CD8-positive, alpha-beta memory T cell (primary cell): Measurements from ENCODE around the gene CPEB4. TPM values are rescaled to one million over a fixed set of nuclear protein-coding genes. Genes with fewer than 3 reads are reported as not detected.
A peak's percentile ranks its signal among the peaks of the same experiment; 100 is the strongest.

ENCODE experiments used
- CTCF ChIA-PET: fragments of 350-600 bp; sonication (Branson Sonifier 250); formaldehyde crosslinking; loops from one replicate; lab custom pipeline; 2021; ENCODE audit warnings: antibody characterized with exemption; lab: Charles Lee
- POLR2A ChIA-PET: fragments of 350-600 bp; sonication (Branson Sonifier 250); formaldehyde crosslinking; loops from one replicate; lab custom pipeline; 2021; ENCODE audit warnings: antibody characterized with exemption; lab: Charles Lee
- DNase-seq, 5 donors: peaks; one replicate each; pipeline versions ENCODE4 v3.0.0 to v3.0.0-alpha.2; 2020 to 2022; ENCODE audit warnings: mixed read lengths in 1 of 5
- H3K27ac ChIP-seq: one replicate; pipeline ENCODE4 v1.7.0; 2013; ENCODE audit warnings: low read depth, mild to moderate bottlenecking, low read length, moderate library complexity
- H3K27me3 ChIP-seq: 2 replicates; pipeline ENCODE4 v1.7.0; 2013; ENCODE audit warnings: low read length, mild to moderate bottlenecking; ENCODE audit not compliant: insufficient read depth, poor library complexity, severe bottlenecking
- H3K36me3 ChIP-seq: 2 replicates; pipeline ENCODE4 v1.7.0; 2013; ENCODE audit warnings: mild to moderate bottlenecking, low read length, moderate library complexity; ENCODE audit not compliant: insufficient read depth
- H3K4me1 ChIP-seq: 2 replicates; pipeline ENCODE4 v1.7.0; 2013; ENCODE audit warnings: mild to moderate bottlenecking, low read length, moderate library complexity; ENCODE audit not compliant: insufficient read depth
- H3K4me3 ChIP-seq: 2 replicates; pipeline ENCODE4 v1.7.0; 2013; ENCODE audit warnings: mild to moderate bottlenecking, low read length
- H3K9me3 ChIP-seq: 2 replicates; pipeline ENCODE4 v1.7.0; 2013; ENCODE audit warnings: mild to moderate bottlenecking, low read length
- H3K27ac Mint-ChIP-seq, 8 donors: one replicate each; pipeline ENCODE4 v1.8.0; 2020 to 2021; ENCODE audit warnings: mixed read lengths in 8 of 8, mild to moderate bottlenecking in 6 of 8, inconsistent platforms in 3 of 8, moderate library complexity in 3 of 8
- H3K27me3 Mint-ChIP-seq, 2 donors: one replicate each; pipeline ENCODE4 v1.8.0; 2020 to 2021; ENCODE audit warnings: mixed read lengths in 2 of 2, mild to moderate bottlenecking in 1 of 2, moderate library complexity in 1 of 2
- H3K36me3 Mint-ChIP-seq, 3 donors: one replicate each; pipeline ENCODE4 v1.8.0; 2020 to 2021; ENCODE audit warnings: mixed read lengths in 3 of 3, inconsistent platforms in 1 of 3, mild to moderate bottlenecking in 1 of 3
- H3K4me1 Mint-ChIP-seq, 3 donors: one replicate each; pipeline ENCODE4 v1.8.0; 2020 to 2021; ENCODE audit warnings: mixed read lengths in 3 of 3, inconsistent platforms in 1 of 3, mild to moderate bottlenecking in 1 of 3
- H3K4me3 Mint-ChIP-seq, 7 donors: one replicate each; pipeline ENCODE4 v1.8.0; 2020 to 2021; ENCODE audit warnings: mixed read lengths in 7 of 7, mild to moderate bottlenecking in 6 of 7, moderate library complexity in 4 of 7, inconsistent platforms in 2 of 7
- H3K9me3 Mint-ChIP-seq, 5 donors: one replicate each; pipeline ENCODE4 v1.8.0; 2020 to 2022; ENCODE audit warnings: mixed read lengths in 5 of 5, mild to moderate bottlenecking in 3 of 5, moderate library complexity in 2 of 5, inconsistent platforms in 1 of 5
- polyA plus RNA-seq: library from polyadenylated mRNA; unstranded; fragments of 300-500 nt; fragmentation: Illumina TruSeq; gene quantifications from one replicate; pipeline ENCODE4 v1.2.3, GENCODE V29; 2021
- total RNA-seq, 2 experiments: library from RNA; stranded (reverse); gene quantifications; one replicate each; pipeline ENCODE4 v1.2.3, GENCODE V29; 2021

CPEB4 gene
- total and polyA plus RNA-seq, 3 experiments from 2014 or later, result 4.4 to 18.7 (median 17.2) TPM

GRCh38 chr5:173935396-173935795 is 47.2 kb downstream of the CPEB4 start:
- H3K9me3 Mint-ChIP-seq, result no peaks in the 10 kb centered on the region
- no peaks in the 10 kb centered on the region for H3K4me1 ChIP-seq
- no peaks in the 10 kb centered on the region for H3K27me3 ChIP-seq
- H3K9me3 ChIP-seq, result no peaks in the 10 kb centered on the region
- no peak overlapping the region for H3K27ac Mint-ChIP-seq
- POLR2A ChIA-PET, result no interaction called here
- no peak overlapping the region for H3K4me3 Mint-ChIP-seq
- H3K36me3 Mint-ChIP-seq, result peaks cover 0 to 39% (median 8%) of the 10 kb centered on the region in 3 donors
- no peaks in the 10 kb centered on the region for H3K36me3 ChIP-seq
- CTCF ChIA-PET, result no interaction called here
- DNase-seq, result no peak
- H3K27ac ChIP-seq, result no peak overlapping the region
- no peak overlapping the region for H3K4me3 ChIP-seq
- no peaks in the 10 kb centered on the region for H3K27me3 Mint-ChIP-seq
- H3K4me1 Mint-ChIP-seq, result peaks cover 0 to 19% (median 8%) of the 10 kb centered on the region in 3 donors

GRCh38 chr5:173940269-173940668 is 52.1 kb downstream of the CPEB4 start:
- Mint-ChIP-seq H3K4me1 (peaks cover 0 to 9% (median 6%) of the 10 kb centered on the region in 3 donors), H3K4me3 (no peak overlapping the region), H3K27ac (no peak overlapping the region), H3K27me3 (no peaks in the 10 kb centered on the region), H3K9me3 (no peaks in the 10 kb centered on the region), H3K36me3 (peaks cover 0 to 24% (median 5%) of the 10 kb centered on the region in 3 donors)
- H3K36me3 ChIP-seq, result peaks cover 4% of the 10 kb centered on the region
- POLR2A ChIA-PET, result no interaction called here
- H3K9me3 ChIP-seq, result no peaks in the 10 kb centered on the region
- CTCF ChIA-PET, result no interaction called here
- no peaks in the 10 kb centered on the region for H3K27me3 ChIP-seq
- no peak overlapping the region for H3K27ac ChIP-seq
- H3K4me3 ChIP-seq, result no peak overlapping the region
- no peak for DNase-seq
- H3K4me1 ChIP-seq, result no peaks in the 10 kb centered on the region

- H3K27ac ChIP-seq, result no peak overlapping the region
- H3K27ac Mint-ChIP-seq, result no peak overlapping the region
- H3K27me3 ChIP-seq, result no peaks in the 10 kb centered on the region
- ChIA-PET CTCF (no interaction called here), POLR2A (no interaction called here)
- no peak overlapping the region for H3K4me3 Mint-ChIP-seq
- no peaks in the 10 kb centered on the region for H3K4me1 ChIP-seq
- H3K9me3 ChIP-seq, result no peaks in the 10 kb centered on the region
- H3K27me3 Mint-ChIP-seq, result no peaks in the 10 kb centered on the region
- peaks cover 0 to 31% (median 5%) of the 10 kb centered on the region in 3 donors for H3K36me3 Mint-ChIP-seq
- peaks cover 10% of the 10 kb centered on the region for H3K36me3 ChIP-seq
- H3K4me3 ChIP-seq, result no peak overlapping the region
- H3K9me3 Mint-ChIP-seq, result no peaks in the 10 kb centered on the region
- no peak for DNase-seq
- H3K4me1 Mint-ChIP-seq, result peaks cover 0 to 6% (median 5%) of the 10 kb centered on the region in 3 donors
Measured at GRCh38 chr5:173941102-173941501, 53.0 kb downstream of the CPEB4 start.

GRCh38 chr5:173941758-173942401 is 53.7 kb downstream of the CPEB4 start:
- no peak overlapping the region for H3K27ac ChIP-seq
- H3K27me3 ChIP-seq, result no peaks in the 10 kb centered on the region
- Mint-ChIP-seq H3K27me3 (no peaks in the 10 kb centered on the region), H3K9me3 (no peaks in the 10 kb centered on the region), H3K4me3 (no peak overlapping the region), H3K4me1 (peaks cover 0 to 6% (median 0%) of the 10 kb centered on the region in 3 donors), H3K27ac (peak overlapping the region in 1 of 8 donors; percentile 57), H3K36me3 (peaks cover 0 to 39% (median 5%) of the 10 kb centered on the region in 3 donors)
- no peaks in the 10 kb centered on the region for H3K4me1 ChIP-seq
- DNase-seq, result no peak
- H3K4me3 ChIP-seq, result no peak overlapping the region
- ChIA-PET POLR2A (no interaction called here), CTCF (interaction anchor here (2.2 kb wide), 1 partner anchor 326 kb away, joined by 5 read pairs; no protein-coding TSS in a partner anchor)
- peaks cover 10% of the 10 kb centered on the region for H3K36me3 ChIP-seq
- no peaks in the 10 kb centered on the region for H3K9me3 ChIP-seq

GRCh38 chr5:173944511-173944910 is 56.4 kb downstream of the CPEB4 start:
- Mint-ChIP-seq H3K4me3 (no peak overlapping the region), H3K27ac (no peak overlapping the region), H3K9me3 (no peaks in the 10 kb centered on the region), H3K4me1 (no peaks in the 10 kb centered on the region), H3K27me3 (no peaks in the 10 kb centered on the region), H3K36me3 (peaks cover 0 to 51% (median 22%) of the 10 kb centered on the region in 3 donors)
- no peak for DNase-seq
- ChIA-PET CTCF (no interaction called here), POLR2A (no interaction called here)
- Histone ChIP-seq H3K4me1 (no peaks in the 10 kb centered on the region), H3K4me3 (no peak overlapping the region), H3K27ac (no peak overlapping the region), H3K36me3 (peaks cover 15% of the 10 kb centered on the region), H3K27me3 (no peaks in the 10 kb centered on the region), H3K9me3 (no peaks in the 10 kb centered on the region)

- Histone ChIP-seq H3K4me3 (no peak overlapping the region), H3K9me3 (no peaks in the 10 kb centered on the region), H3K27me3 (no peaks in the 10 kb centered on the region), H3K36me3 (peaks cover 15% of the 10 kb centered on the region), H3K4me1 (no peaks in the 10 kb centered on the region), H3K27ac (no peak overlapping the region)
- Mint-ChIP-seq H3K27me3 (no peaks in the 10 kb centered on the region), H3K9me3 (no peaks in the 10 kb centered on the region), H3K36me3 (peaks cover 0 to 55% (median 25%) of the 10 kb centered on the region in 3 donors), H3K4me3 (no peak overlapping the region), H3K4me1 (no peaks in the 10 kb centered on the region), H3K27ac (peak overlapping the region in 1 of 8 donors; percentile 12)
- DNase-seq, result no peak
- POLR2A ChIA-PET, result no interaction called here
- CTCF ChIA-PET, result no interaction called here
Measured at GRCh38 chr5:173945160-173945559, 57.0 kb downstream of the CPEB4 start.

GRCh38 chr5:173946323-173946722 is 58.2 kb downstream of the CPEB4 start:
- Histone ChIP-seq H3K4me1 (no peaks in the 10 kb centered on the region), H3K9me3 (no peaks in the 10 kb centered on the region), H3K27me3 (no peaks in the 10 kb centered on the region), H3K4me3 (no peak overlapping the region), H3K27ac (no peak overlapping the region), H3K36me3 (peaks cover 19% of the 10 kb centered on the region)
- H3K9me3 Mint-ChIP-seq, result no peaks in the 10 kb centered on the region
- no peak for DNase-seq
- peaks cover 0 to 63% (median 31%) of the 10 kb centered on the region in 3 donors for H3K36me3 Mint-ChIP-seq
- ChIA-PET CTCF (interaction anchor here (0.9 kb wide), 1 partner anchor 27 kb away, joined by 3 read pairs; no protein-coding TSS in a partner anchor), POLR2A (no interaction called here)
- H3K27ac Mint-ChIP-seq, result peak overlapping the region in 1 of 8 donors; percentile 34
- no peaks in the 10 kb centered on the region for H3K4me1 Mint-ChIP-seq
- H3K27me3 Mint-ChIP-seq, result no peaks in the 10 kb centered on the region
- H3K4me3 Mint-ChIP-seq, result no peak overlapping the region

GRCh38 chr5:173950829-173951228 is 62.7 kb downstream of the CPEB4 start:
- H3K4me3 ChIP-seq, result no peak overlapping the region
- Mint-ChIP-seq H3K27ac (no peak overlapping the region), H3K27me3 (no peaks in the 10 kb centered on the region), H3K36me3 (peaks cover 5 to 89% (median 42%) of the 10 kb centered on the region in 3 donors), H3K4me1 (no peaks in the 10 kb centered on the region), H3K4me3 (no peak overlapping the region), H3K9me3 (no peaks in the 10 kb centered on the region)
- no peak for DNase-seq
- H3K9me3 ChIP-seq, result no peaks in the 10 kb centered on the region
- H3K4me1 ChIP-seq, result no peaks in the 10 kb centered on the region
- ChIA-PET CTCF (no interaction called here), POLR2A (no interaction called here)
- no peak overlapping the region for H3K27ac ChIP-seq
- H3K36me3 ChIP-seq, result peaks cover 24% of the 10 kb centered on the region
- H3K27me3 ChIP-seq, result no peaks in the 10 kb centered on the region
